CD4-positive, alpha-beta T cell (primary cell): ENCODE measurements around the gene EMB. TPM values are rescaled to one million over a fixed set of nuclear protein-coding genes. Genes with fewer than 3 reads are reported as not detected.
A peak's percentile ranks its signal among the peaks of the same experiment; 100 is the strongest.
"Not testable (repeated sequence)": the region's sequence is repeated elsewhere in the genome, so short reads cannot be mapped to it uniquely, and the experiment has no call there.

Experiments
- ATAC-seq: fragments of 200-7000 bp; cut with Tn5 transposase; one replicate; pipeline ENCODE4 v1.10.0; 2022; ENCODE audit warnings: mild to moderate bottlenecking; ENCODE audit not compliant: poor library complexity
- CTCF ChIA-PET: fragments of 350-600 bp; sonication (Branson Sonifier 250); formaldehyde crosslinking; loops from one replicate; lab custom pipeline; 2021; ENCODE audit warnings: antibody characterized with exemption, inconsistent platforms; lab: Charles Lee
- POLR2A ChIA-PET: fragments of 350-600 bp; sonication (Branson Sonifier 250); formaldehyde crosslinking; loops from one replicate; lab custom pipeline; 2021; ENCODE audit warnings: antibody characterized with exemption, inconsistent platforms; lab: Charles Lee
- DNase-seq, 14 experiments: peaks; one replicate each; pipeline ENCODE4 v3.0.0-alpha.2; 2013 to 2020; ENCODE audit warnings: mixed read lengths in 2 of 14
- H3K27ac ChIP-seq, 2 donors: one replicate each; pipeline versions ENCODE4 v1.5.1 to v1.7.0; 2013; ENCODE audit warnings: low read length in 2 of 2, low read depth in 1 of 2, mild to moderate bottlenecking in 1 of 2
- H3K27me3 ChIP-seq, 2 experiments: 1 replicate in 1 of 2; 2 replicates in 1 of 2; pipeline versions ENCODE4 v1.6.1 to v1.7.0; 2013; ENCODE audit warnings: low read length in 2 of 2, control low read depth in 1 of 2, mild to moderate bottlenecking in 1 of 2, moderate library complexity in 1 of 2; ENCODE audit not compliant: insufficient read depth in 2 of 2, control insufficient read depth in 1 of 2
- H3K36me3 ChIP-seq: one replicate; pipeline ENCODE4 v1.6.1; 2013; ENCODE audit warnings: low read length, control low read depth; ENCODE audit not compliant: insufficient read depth
- H3K4me1 ChIP-seq: one replicate; pipeline ENCODE4 v1.6.1; 2013; ENCODE audit warnings: low read length, control low read depth; ENCODE audit not compliant: insufficient read depth
- H3K4me3 ChIP-seq: one replicate; pipeline ENCODE4 v1.5.1; 2013; ENCODE audit warnings: mild to moderate bottlenecking, low read length, moderate library complexity
- H3K9me3 ChIP-seq, 2 experiments: 1 replicate in 1 of 2; 2 replicates in 1 of 2; pipeline versions ENCODE4 v1.6.1 to v1.7.0; 2013; ENCODE audit warnings: low read length in 2 of 2, mild to moderate bottlenecking in 2 of 2, control low read depth in 1 of 2, moderate library complexity in 1 of 2; ENCODE audit not compliant: control insufficient read depth in 1 of 2, insufficient read depth in 1 of 2
- H3K27ac Mint-ChIP-seq: one replicate; pipeline ENCODE4 v1.8.0; 2020; ENCODE audit warnings: mixed read lengths
- H3K27me3 Mint-ChIP-seq: one replicate; pipeline ENCODE4 v1.8.0; 2021; ENCODE audit warnings: mixed read lengths
- H3K36me3 Mint-ChIP-seq: one replicate; pipeline ENCODE4 v1.8.0; 2021; ENCODE audit warnings: low read depth, mixed read lengths
- H3K4me1 Mint-ChIP-seq: one replicate; pipeline ENCODE4 v1.8.0; 2021; ENCODE audit warnings: low read depth, mixed read lengths
- H3K4me3 Mint-ChIP-seq: one replicate; pipeline ENCODE4 v1.8.0; 2020; ENCODE audit warnings: mild to moderate bottlenecking, mixed read lengths
- H3K9me3 Mint-ChIP-seq: one replicate; pipeline ENCODE4 v1.8.0; 2020; ENCODE audit warnings: mixed read lengths
- CTCF ChIP-seq: fragments of 200-600 bp; IDR thresholded peaks from one replicate; pipeline ENCODE4 v1.8.0; 2022; ENCODE audit warnings: antibody characterized with exemption, mild to moderate bottlenecking
- intact Hi-C, 2 experiments: fragments of 100-400 bp; cut with DNase I in 1 of 2; cut with micrococcal nuclease in 1 of 2; formaldehyde crosslinking; loops; one replicate each; pipeline versions ENCODE4 v1.15.1 to v1.9.0; 2023 to 2025; cut with DNase I, micrococcal nuclease
- total RNA-seq, 174 experiments: library from RNA in 2 of 174; stranded (reverse) in 2 of 174; gene quantifications; one replicate each; pipeline ENCODE4 v1.2.3 and lab custom pipeline; 2021 to 2026

Gene EMB
- total RNA-seq, 2 experiments from 2014 or later, result 131 to 133 TPM

DNA sequence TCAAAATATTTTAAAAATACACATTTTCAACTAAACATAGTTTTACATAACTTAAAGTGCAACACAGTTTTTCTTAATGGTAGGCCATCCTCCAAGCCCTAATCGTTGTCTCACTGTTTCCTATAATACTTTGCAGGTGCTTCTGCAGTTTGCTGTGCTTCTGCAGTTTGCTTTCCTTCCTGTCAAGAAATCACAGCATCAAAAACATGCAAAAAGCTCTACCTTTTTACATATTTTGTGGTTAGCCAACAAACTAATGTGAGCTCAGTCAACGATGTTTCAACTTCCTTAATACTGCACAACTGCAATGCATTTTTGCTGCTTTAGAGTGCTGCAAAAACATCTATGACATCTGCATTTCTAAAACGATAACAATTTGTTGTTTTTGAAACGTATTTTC is 25.2 kb downstream of the EMB start:
- CTCF ChIA-PET, result interaction anchor here (0.7 to 2.1 kb wide), 2 partner anchors 13 to 25 kb away, joined by 3 to 9 read pairs; partner anchors contain the start of gene EMB
- H3K4me3 ChIP-seq, result no peak overlapping the region
- peaks cover 36% of the 10 kb centered on the region for H3K4me1 ChIP-seq
- peak overlapping the region; percentile 92 for H3K27ac Mint-ChIP-seq
- H3K27me3 Mint-ChIP-seq, result no peaks in the 10 kb centered on the region
- no peaks in the 10 kb centered on the region for H3K27me3 ChIP-seq
- H3K9me3 ChIP-seq, result no peaks in the 10 kb centered on the region
- intact Hi-C loops, result loop anchor here in 1 of 2 experiments (1.0 to 2.0 kb wide), 2 partner anchors 25 to 335 kb away; partner anchors contain the start of gene EMB
- peaks cover 57% of the 10 kb centered on the region for H3K36me3 Mint-ChIP-seq
- H3K27ac ChIP-seq, result peak overlapping the region in 1 of 2 donors; percentile 64
- ATAC-seq, result peak; percentile 85
- H3K36me3 ChIP-seq, result peaks cover 9% of the 10 kb centered on the region
- POLR2A ChIA-PET, result interaction anchor here (0.7 to 2.8 kb wide), 7 partner anchors 13 to 252 kb away, joined by 3 to 28 read pairs (median 6); partner anchors contain the start of gene EMB
- TF ChIP-seq CTCF, result no peak
- peaks cover 96% of the 10 kb centered on the region for H3K4me1 Mint-ChIP-seq
- peak in 8 of 14 experiments; percentile 4 to 79 (median 31) for DNase-seq
- H3K9me3 Mint-ChIP-seq, result peaks cover 6% of the 10 kb centered on the region
- peak overlapping the region; percentile 76 for H3K4me3 Mint-ChIP-seq

- H3K4me3 Mint-ChIP-seq, DNase-seq, H3K27me3 ChIP-seq, ATAC-seq, H3K4me3 ChIP-seq, intact Hi-C loops, H3K27me3 Mint-ChIP-seq, H3K9me3 Mint-ChIP-seq, H3K27ac ChIP-seq, H3K9me3 ChIP-seq, CTCF ChIA-PET: not testable (repeated sequence)
- Mint-ChIP-seq H3K36me3 (peaks cover 73% of the 10 kb centered on the region), H3K27ac (peak overlapping the region; percentile 4), H3K4me1 (peaks cover 88% of the 10 kb centered on the region)
- Histone ChIP-seq H3K36me3 (peaks cover 24% of the 10 kb centered on the region), H3K4me1 (peaks cover 22% of the 10 kb centered on the region)
- POLR2A ChIA-PET, result interaction anchor here (1.0 kb wide), 1 partner anchor 20 kb away, joined by 3 read pairs; no protein-coding TSS in a partner anchor
These were observed 30.2 kb downstream of the EMB start for GRCh38 chr5:50410932-50411331.

- no peaks in the 10 kb centered on the region for H3K27me3 Mint-ChIP-seq
- CTCF ChIA-PET, result no interaction called here
- intact Hi-C loops, result no loop called here
- H3K27ac Mint-ChIP-seq, result no peak overlapping the region
- no peak for TF ChIP-seq CTCF
- no peaks in the 10 kb centered on the region for H3K9me3 Mint-ChIP-seq
- Histone ChIP-seq H3K4me1 (no peaks in the 10 kb centered on the region), H3K27ac (no peak overlapping the region), H3K9me3 (no peaks in the 10 kb centered on the region), H3K36me3 (peaks cover 38% of the 10 kb centered on the region), H3K27me3 (no peaks in the 10 kb centered on the region), H3K4me3 (no peak overlapping the region)
- peaks cover 87% of the 10 kb centered on the region for H3K36me3 Mint-ChIP-seq
- no peak for DNase-seq
- POLR2A ChIA-PET, result no interaction called here
- peaks cover 64% of the 10 kb centered on the region for H3K4me1 Mint-ChIP-seq
- no peak for ATAC-seq
- no peak overlapping the region for H3K4me3 Mint-ChIP-seq
These were observed 34.2 kb downstream of the EMB start for GRCh38 chr5:50406877-50407276.

DNA sequence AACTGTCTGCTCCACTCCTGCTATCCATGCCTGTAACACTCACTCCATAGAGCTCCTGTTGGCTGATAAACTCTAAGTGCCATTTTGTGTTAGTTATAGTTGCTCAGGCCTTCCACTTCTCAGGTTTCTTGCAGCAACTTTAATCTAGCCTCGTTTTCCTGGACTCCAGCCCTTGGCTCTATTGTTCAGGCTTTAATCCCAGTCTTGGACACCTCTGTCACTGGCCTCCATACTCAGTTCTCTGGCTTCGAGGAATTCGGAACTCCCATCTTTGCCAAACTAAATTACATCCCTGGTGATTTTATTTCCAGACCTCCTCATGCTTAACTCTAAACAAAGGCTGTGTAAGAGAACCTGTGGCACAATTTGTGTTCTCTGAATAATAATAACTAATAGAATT is 39.8 kb downstream of the EMB start:
- H3K4me1 ChIP-seq, result no peaks in the 10 kb centered on the region
- no peak for TF ChIP-seq CTCF
- intact Hi-C loops, result no loop called here
- H3K36me3 ChIP-seq, result peaks cover 60% of the 10 kb centered on the region
- peaks cover 95% of the 10 kb centered on the region for H3K36me3 Mint-ChIP-seq
- ChIA-PET POLR2A (no interaction called here), CTCF (no interaction called here)
- H3K27ac ChIP-seq, result no peak overlapping the region
- peak overlapping the region; percentile 20 for H3K27ac Mint-ChIP-seq
- peaks cover 59% of the 10 kb centered on the region for H3K4me1 Mint-ChIP-seq
- DNase-seq (no peak), ATAC-seq (no peak)
- no peaks in the 10 kb centered on the region for H3K9me3 Mint-ChIP-seq
- no peak overlapping the region for H3K4me3 Mint-ChIP-seq
- H3K27me3 Mint-ChIP-seq, result no peaks in the 10 kb centered on the region
- no peak overlapping the region for H3K4me3 ChIP-seq
- H3K27me3 ChIP-seq, result no peaks in the 10 kb centered on the region
- H3K9me3 ChIP-seq, result no peaks in the 10 kb centered on the region

GRCh38 chr5:50393925-50394609 is 47.0 kb downstream of the EMB start:
- H3K4me1 ChIP-seq, intact Hi-C loops, H3K27ac Mint-ChIP-seq, H3K9me3 ChIP-seq, H3K4me3 Mint-ChIP-seq, H3K27me3 Mint-ChIP-seq, H3K4me3 ChIP-seq, H3K27ac ChIP-seq, DNase-seq, ATAC-seq, H3K9me3 Mint-ChIP-seq, H3K27me3 ChIP-seq, POLR2A ChIA-PET: not testable (repeated sequence)
- Mint-ChIP-seq H3K36me3 (peaks cover 90% of the 10 kb centered on the region), H3K4me1 (peaks cover 39% of the 10 kb centered on the region)
- CTCF ChIA-PET, result interaction anchor here (0.5 kb wide), 1 partner anchor 47 kb away, joined by 3 read pairs; no protein-coding TSS in a partner anchor
- H3K36me3 ChIP-seq, result peaks cover 21% of the 10 kb centered on the region
